GM23248 (cell line): Measurements from ENCODE around the gene ATG12. TPM values are rescaled to one million over a fixed set of nuclear protein-coding genes. Genes with fewer than 3 reads are reported as not detected.
"Not testable (repeated sequence)": the region's sequence is repeated elsewhere in the genome, so short reads cannot be mapped to it uniquely, and the experiment has no call there.

Experiments used
- DNase-seq: peaks from one replicate; pipeline ENCODE4 v3.0.0-alpha.2; 2015
- H2AFZ ChIP-seq: fragments of 200-600 bp; sonication (generic); 2 replicates; pipeline ENCODE4 v1.6.1; 2016; ENCODE audit warnings: antibody characterized with exemption
- H3F3A ChIP-seq: fragments of 200-600 bp; sonication (generic); 2 replicates; pipeline ENCODE4 v1.6.1; 2016; ENCODE audit warnings: mild to moderate bottlenecking, antibody characterized with exemption, mixed run types; ENCODE audit not compliant: insufficient read depth
- H3K27ac ChIP-seq: fragments of 200-600 bp; sonication (generic); 2 replicates; pipeline ENCODE4 v1.5.1; 2016; ENCODE audit warnings: mild to moderate bottlenecking
- H3K27me3 ChIP-seq: fragments of 200-600 bp; sonication (generic); replicated peaks from 2 replicates; pipeline ENCODE4 v1.6.1; 2016; ENCODE audit warnings: mild to moderate bottlenecking; ENCODE audit not compliant: insufficient read depth
- H3K36me3 ChIP-seq: fragments of 200-600 bp; sonication (generic); 2 replicates; pipeline ENCODE4 v1.6.1; 2016; ENCODE audit warnings: low read depth, mild to moderate bottlenecking
- H3K4me1 ChIP-seq: fragments of 200-600 bp; sonication (generic); 2 replicates; pipeline ENCODE4 v1.6.1; 2016; ENCODE audit warnings: mild to moderate bottlenecking; ENCODE audit not compliant: insufficient read depth
- H3K4me2 ChIP-seq: fragments of 200-600 bp; sonication (generic); one replicate; pipeline ENCODE4 v1.6.1; 2016; ENCODE audit warnings: mild to moderate bottlenecking; ENCODE audit not compliant: unreplicated experiment
- H3K4me3 ChIP-seq: fragments of 200-600 bp; sonication (generic); 2 replicates; pipeline ENCODE4 v1.5.1; 2016; ENCODE audit warnings: mild to moderate bottlenecking
- H3K79me2 ChIP-seq: fragments of 200-600 bp; sonication (generic); 2 replicates; pipeline ENCODE4 v1.6.1; 2016; ENCODE audit warnings: mild to moderate bottlenecking; ENCODE audit not compliant: insufficient read depth
- H3K9ac ChIP-seq: fragments of 200-600 bp; sonication (generic); 2 replicates; pipeline ENCODE4 v1.6.1; 2016; ENCODE audit warnings: mild to moderate bottlenecking
- H3K9me2 ChIP-seq: fragments of 200-600 bp; sonication (generic); 2 replicates; pipeline ENCODE4 v1.6.1; 2016; ENCODE audit warnings: mixed run types, mild to moderate bottlenecking, moderate library complexity; ENCODE audit not compliant: insufficient read depth
- H3K9me3 ChIP-seq: fragments of 200-600 bp; sonication (generic); one replicate; pipeline ENCODE4 v1.6.1; 2017; ENCODE audit warnings: low read depth
- H4K20me1 ChIP-seq: fragments of 200-600 bp; sonication (generic); 2 replicates; pipeline ENCODE4 v1.6.0; 2016; ENCODE audit not compliant: insufficient read depth
- EZH2 ChIP-seq: fragments of 200-600 bp; sonication (generic); IDR thresholded peaks from 2 replicates; pipeline ENCODE4 v1.6.1; 2018; ENCODE audit warnings: antibody characterized with exemption, mild to moderate bottlenecking; ENCODE audit not compliant: insufficient read depth, poor library complexity, severe bottlenecking
- EZH2phosphoT487 ChIP-seq: fragments of 200-600 bp; sonication (generic); IDR thresholded peaks from 2 replicates; pipeline ENCODE4 v1.6.1; 2018; ENCODE audit warnings: antibody characterized with exemption, moderate library complexity, mild to moderate bottlenecking, low read depth; ENCODE audit not compliant: insufficient read depth
- WGBS, 2 experiments: methylation state at CpG; one replicate each; pipeline ENCODE4 v1.1.6; 2015 to 2017; ENCODE audit warnings: low lambda C conversion rate in 2 of 2, low coverage in 1 of 2; ENCODE audit errors: missing lambda C conversion rate in 2 of 2; 5-methylcytosine and 5-hydroxymethylcytosine counted together
- in situ Hi-C: fragments of 300-500 bp; cut with MboI; formaldehyde crosslinking; loops from 2 replicates; pipeline ENCODE4 v1.15.0; 2020
- polyA plus RNA-seq: library from polyadenylated mRNA; unstranded; fragments of >200 nt; fragmentation: Nextera tagmentation; extraction: Ambion mirVana; gene quantifications from 2 replicates; pipeline ENCODE4 v1.2.1, GENCODE V29; 2016
- total RNA-seq: library from RNA; depleted of rRNA; stranded (reverse); fragments of >200 nt; shearing (Covaris generic); gene quantifications from 2 replicates; pipeline ENCODE4 v1.2.3, GENCODE V29; 2014

The ATG12 gene
- total and polyA plus RNA-seq, 2 experiments from 2014 or later = 57.2 to 126 TPM

DNA sequence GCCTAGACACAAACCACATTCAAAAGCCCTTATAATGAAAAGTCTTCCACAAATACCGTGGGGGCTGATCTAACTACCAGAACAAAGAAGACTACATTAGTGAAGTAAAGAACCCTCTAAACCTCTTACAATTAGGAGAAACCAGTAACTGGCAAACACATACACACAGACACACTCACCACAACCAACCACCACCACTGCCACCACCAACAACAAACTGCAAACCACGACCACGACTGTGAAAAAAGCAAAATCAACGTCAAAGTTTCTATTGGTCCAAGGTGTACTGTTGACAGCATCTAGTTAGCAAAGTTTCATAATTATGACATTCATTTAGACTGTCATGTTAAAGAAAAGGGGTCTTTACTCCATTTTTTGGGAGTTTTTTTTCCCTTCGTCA is 27.6 kb downstream of the ATG12 start:
- Histone ChIP-seq H3K4me2 (no peak overlapping the region), H3K36me3 (no peaks in the 10 kb centered on the region), H2AFZ (no peak overlapping the region), H3K4me3 (no peak overlapping the region), H3K27ac (no peak overlapping the region), H3F3A (peaks cover 14% of the 10 kb centered on the region), H3K4me1 (peaks cover 12% of the 10 kb centered on the region), H3K9ac (no peak overlapping the region), H3K27me3 (peaks cover 16% of the 10 kb centered on the region), H4K20me1 (no peaks in the 10 kb centered on the region), H3K9me3 (no peaks in the 10 kb centered on the region), H3K79me2 (no peaks in the 10 kb centered on the region), H3K9me2 (no peaks in the 10 kb centered on the region)
- TF ChIP-seq EZH2phosphoT487 = no peak
- TF ChIP-seq EZH2 = no peak
- in situ Hi-C loops = no loop called here
- DNase-seq = no peak
- WGBS, 2 experiments = 97 to 98% methylated on average over 5 of the region's 5 CpGs

DNA sequence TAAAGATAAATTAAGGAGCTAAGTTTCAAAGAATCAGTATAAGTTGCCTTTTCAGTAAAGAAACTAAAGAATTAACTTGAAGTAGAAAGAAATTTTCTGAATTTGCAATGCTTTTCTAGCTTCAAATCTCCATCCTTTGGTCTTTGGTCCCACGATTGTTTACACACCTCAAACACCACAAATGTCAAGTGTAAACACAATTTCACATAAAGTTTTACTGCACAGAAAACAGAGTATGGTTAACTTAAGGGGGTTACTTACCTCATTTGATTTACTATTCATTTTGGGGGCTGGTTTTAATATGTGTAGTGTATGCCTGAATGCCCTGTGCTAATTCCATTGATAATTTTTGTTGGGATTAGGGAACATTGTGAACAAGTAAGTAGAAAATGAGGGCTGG is 29.0 kb downstream of the ATG12 start:
- peaks cover 14% of the 10 kb centered on the region for H3F3A ChIP-seq
- no peak overlapping the region for H3K27ac ChIP-seq
- H3K4me2 ChIP-seq = no peak overlapping the region
- H3K9me3 ChIP-seq = no peaks in the 10 kb centered on the region
- peaks cover 12% of the 10 kb centered on the region for H3K4me1 ChIP-seq
- H2AFZ ChIP-seq = no peak overlapping the region
- H3K36me3 ChIP-seq = no peaks in the 10 kb centered on the region
- H3K27me3 ChIP-seq = peaks cover 16% of the 10 kb centered on the region
- 81 to 85% methylated on average over 1 of the region's 1 CpG for WGBS, 2 experiments
- no peaks in the 10 kb centered on the region for H4K20me1 ChIP-seq
- no peaks in the 10 kb centered on the region for H3K9me2 ChIP-seq
- no peak overlapping the region for H3K9ac ChIP-seq
- no peak for TF ChIP-seq EZH2phosphoT487
- TF ChIP-seq EZH2 = no peak
- no peak overlapping the region for H3K4me3 ChIP-seq
- no peak for DNase-seq
- in situ Hi-C loops = no loop called here
- H3K79me2 ChIP-seq = no peaks in the 10 kb centered on the region

GRCh38 chr5:115811406-115811805 is 30.0 kb downstream of the ATG12 start:
- no peak for TF ChIP-seq EZH2phosphoT487
- no peaks in the 10 kb centered on the region for H3K36me3 ChIP-seq
- peaks cover 14% of the 10 kb centered on the region for H3F3A ChIP-seq
- no peak overlapping the region for H3K4me3 ChIP-seq
- H4K20me1 ChIP-seq = no peaks in the 10 kb centered on the region
- H3K79me2 ChIP-seq = no peaks in the 10 kb centered on the region
- H3K9me2 ChIP-seq = no peaks in the 10 kb centered on the region
- H3K27ac ChIP-seq = no peak overlapping the region
- in situ Hi-C loops = no loop called here
- H3K4me1 ChIP-seq = peaks cover 12% of the 10 kb centered on the region
- no peaks in the 10 kb centered on the region for H3K9me3 ChIP-seq
- no peak overlapping the region for H3K9ac ChIP-seq
- no peak overlapping the region for H3K4me2 ChIP-seq
- DNase-seq = no peak
- peaks cover 16% of the 10 kb centered on the region for H3K27me3 ChIP-seq
- no peak overlapping the region for H2AFZ ChIP-seq

DNA sequence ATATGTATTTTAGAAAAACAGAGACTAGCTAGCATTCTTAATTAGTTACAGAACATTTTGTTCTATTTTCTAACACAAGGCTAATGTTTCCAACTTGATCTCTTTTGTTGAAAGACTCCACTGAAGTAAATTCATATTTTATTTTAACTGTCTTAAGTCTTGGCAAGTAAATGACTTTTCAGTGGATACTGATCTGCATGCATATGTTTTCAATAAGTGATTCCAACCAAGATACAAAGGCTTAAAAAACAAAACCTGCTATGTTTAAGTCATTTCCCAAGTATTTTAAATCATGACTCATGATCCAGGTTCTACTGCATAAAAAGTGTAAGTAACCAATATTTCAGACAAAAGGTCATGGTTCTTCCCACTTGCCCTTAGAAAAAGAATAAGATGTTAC is 30.6 kb downstream of the ATG12 start:
- H3K27ac ChIP-seq = no peak overlapping the region
- H3K4me1 ChIP-seq = peaks cover 12% of the 10 kb centered on the region
- H3K9ac ChIP-seq = no peak overlapping the region
- H3K9me3 ChIP-seq = no peaks in the 10 kb centered on the region
- H3K4me3 ChIP-seq = no peak overlapping the region
- H3F3A ChIP-seq = peaks cover 14% of the 10 kb centered on the region
- in situ Hi-C loops = no loop called here
- no peaks in the 10 kb centered on the region for H3K9me2 ChIP-seq
- peak overlapping the region; percentile 1 for H3K4me2 ChIP-seq
- no peak overlapping the region for H2AFZ ChIP-seq
- H4K20me1 ChIP-seq = no peaks in the 10 kb centered on the region
- H3K79me2 ChIP-seq = no peaks in the 10 kb centered on the region
- TF ChIP-seq EZH2 = no peak
- no peak for TF ChIP-seq EZH2phosphoT487
- H3K27me3 ChIP-seq = peaks cover 15% of the 10 kb centered on the region
- H3K36me3 ChIP-seq = no peaks in the 10 kb centered on the region
- DNase-seq = peak; percentile 56

DNA sequence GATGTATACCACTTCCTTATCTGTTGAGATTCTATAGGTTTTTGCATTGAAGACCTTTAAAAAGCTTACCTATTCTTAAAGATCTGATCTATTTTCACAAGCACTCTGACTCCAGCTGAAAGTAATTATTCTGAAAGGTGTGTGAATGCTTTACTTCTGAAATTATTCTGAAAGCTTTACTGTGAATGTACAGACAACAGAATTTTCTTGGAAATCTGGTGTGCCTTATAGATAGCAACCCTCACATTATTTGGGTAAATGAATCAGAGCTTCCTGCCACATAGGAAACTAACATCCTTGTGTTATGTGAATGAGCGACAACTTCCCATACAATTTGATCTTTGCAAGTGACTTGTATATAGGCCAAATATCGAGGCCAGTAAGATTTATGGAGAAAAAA is 31.4 kb downstream of the ATG12 start:
- no peak for TF ChIP-seq EZH2
- TF ChIP-seq EZH2phosphoT487 = no peak
- H3K9ac ChIP-seq = no peak overlapping the region
- in situ Hi-C loops = no loop called here
- H4K20me1 ChIP-seq = no peaks in the 10 kb centered on the region
- H3K4me3 ChIP-seq = no peak overlapping the region
- no peak overlapping the region for H3K27ac ChIP-seq
- H3K79me2 ChIP-seq = no peaks in the 10 kb centered on the region
- H3F3A ChIP-seq = peaks cover 14% of the 10 kb centered on the region
- peaks cover 7% of the 10 kb centered on the region for H3K27me3 ChIP-seq
- no peaks in the 10 kb centered on the region for H3K9me3 ChIP-seq
- H2AFZ ChIP-seq = no peak overlapping the region
- DNase-seq = no peak
- 83 to 93% methylated on average over 2 of the region's 2 CpGs for WGBS, 2 experiments
- peaks cover 12% of the 10 kb centered on the region for H3K4me1 ChIP-seq
- no peaks in the 10 kb centered on the region for H3K36me3 ChIP-seq
- H3K9me2 ChIP-seq = no peaks in the 10 kb centered on the region
- no peak overlapping the region for H3K4me2 ChIP-seq

GRCh38 chr5:115808066-115808465 is 33.3 kb downstream of the ATG12 start:
- H3K9me3 ChIP-seq, in situ Hi-C loops, H3K4me2 ChIP-seq, H3K4me3 ChIP-seq, H3K9ac ChIP-seq, H3K79me2 ChIP-seq, H4K20me1 ChIP-seq, H3K27me3 ChIP-seq, H3K27ac ChIP-seq, DNase-seq, H3K36me3 ChIP-seq, H3K9me2 ChIP-seq, H2AFZ ChIP-seq: not testable (repeated sequence)
- peaks cover 12% of the 10 kb centered on the region for H3K4me1 ChIP-seq
- 93% methylated on average over 2 of the region's 2 CpGs for WGBS, 2 experiments
- peaks cover 14% of the 10 kb centered on the region for H3F3A ChIP-seq
